ENCODE results near the gene FRMD4B. TPM values are rescaled to one million over a fixed set of nuclear protein-coding genes. Genes with fewer than 3 reads are reported as not detected.

FRMD4B gene
- total RNA-seq, 4 donors from 2014 or later = 34.9 to 70.0 (median 38.5) TPM

DNA sequence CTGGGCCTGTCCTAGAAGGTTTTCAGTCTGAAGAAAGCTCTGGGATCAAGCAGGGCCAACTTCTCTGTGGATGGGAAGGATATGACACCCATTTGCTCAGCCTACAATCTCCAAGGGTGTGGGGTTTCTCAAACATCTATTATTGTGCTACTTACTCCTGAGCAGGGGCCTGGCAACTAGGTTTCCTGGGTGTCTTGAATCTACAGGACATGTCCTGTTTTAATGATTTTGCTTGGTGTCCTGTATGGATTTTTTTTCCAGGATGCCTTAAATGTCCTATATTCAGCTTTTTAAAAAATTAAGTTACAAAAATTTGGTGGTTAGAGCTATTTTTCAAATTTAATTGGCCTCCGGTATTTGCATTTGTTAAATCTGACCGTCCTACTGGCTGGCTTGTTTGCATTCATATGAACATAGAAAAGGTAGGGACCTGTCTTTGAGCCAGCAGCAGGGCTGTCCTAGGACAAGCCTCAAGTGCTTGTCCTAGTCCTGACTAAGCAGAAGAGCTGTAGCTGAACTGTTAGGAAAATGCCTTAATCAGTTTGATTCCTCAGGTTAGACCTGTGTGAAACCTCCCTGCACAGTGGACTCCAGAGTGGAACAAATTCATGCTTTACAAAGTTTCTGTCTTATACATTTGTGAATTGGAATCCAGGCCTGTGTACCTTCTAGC is 223.4 kb downstream of the FRMD4B start:
- TF ChIP-seq CTCF (IDR thresholded peaks at IDR 0.05; ENCODE audit: low read depth) = no peak

DNA sequence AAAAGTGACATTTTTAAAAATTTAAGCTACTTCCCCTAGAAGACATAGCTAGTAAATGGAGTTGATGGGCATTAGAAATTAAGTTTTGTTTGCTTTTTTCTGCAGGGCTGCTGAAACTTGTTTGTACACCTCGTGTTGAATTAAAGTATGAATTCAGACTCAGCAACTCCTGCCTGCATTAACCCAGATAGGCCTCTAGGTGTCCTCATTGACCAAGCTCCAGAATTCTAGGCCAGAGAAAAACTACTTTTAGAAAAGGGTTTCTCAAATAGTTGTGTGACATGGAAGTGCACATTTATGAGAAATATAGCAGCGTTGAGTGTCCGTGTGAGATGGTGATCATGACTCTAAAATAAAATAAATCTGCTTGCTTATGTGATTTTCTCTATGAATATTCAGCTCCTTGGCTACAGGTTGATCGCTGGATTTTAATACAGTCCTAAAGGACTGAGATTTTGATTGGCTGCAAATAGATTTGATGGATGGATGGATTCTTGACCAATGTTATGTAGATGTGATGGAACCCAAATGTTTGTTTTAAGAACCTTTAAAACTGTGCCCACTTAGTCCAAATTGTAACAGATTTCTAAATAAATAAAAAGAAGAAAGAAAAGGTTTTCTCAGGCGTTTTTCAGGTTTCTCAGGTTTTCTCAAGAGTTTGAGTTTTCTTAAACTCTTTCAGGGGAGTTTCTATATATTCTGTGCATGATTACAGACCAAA is 224.1 kb downstream of the FRMD4B start:
- TF ChIP-seq CTCF (IDR thresholded peaks at IDR 0.05; ENCODE audit: low read depth) = no peak

GRCh38 chr3:69160525-69160924 is 225.4 kb downstream of the FRMD4B start:
- no peak for TF ChIP-seq CTCF (IDR thresholded peaks at IDR 0.05; ENCODE audit: low read depth)

- no peak for TF ChIP-seq CTCF (IDR thresholded peaks at IDR 0.05; ENCODE audit: low read depth)
Measured at GRCh38 chr3:69160107-69160506, 225.8 kb downstream of the FRMD4B start.

GRCh38 chr3:69149586-69149985 is 236.3 kb downstream of the FRMD4B start:
- no peak for TF ChIP-seq CTCF (IDR thresholded peaks at IDR 0.05; ENCODE audit: low read depth)

GRCh38 chr3:69145688-69146087 is 240.2 kb downstream of the FRMD4B start:
- no peak for TF ChIP-seq CTCF (IDR thresholded peaks at IDR 0.05; ENCODE audit: low read depth)

- TF ChIP-seq CTCF (IDR thresholded peaks at IDR 0.05; ENCODE audit: low read depth) = no peak
Measured at GRCh38 chr3:69144631-69145245, 241.2 kb downstream of the FRMD4B start.

Measured in subcutaneous adipose tissue (tissue), 4 donors.